Measurements from ENCODE around the gene ATG7. TPM values are rescaled to one million over a fixed set of nuclear protein-coding genes. Genes with fewer than 3 reads are reported as not detected.

The ATG7 gene
- total RNA-seq, 1 experiment from 2014 or later = 59.1 TPM

DNA sequence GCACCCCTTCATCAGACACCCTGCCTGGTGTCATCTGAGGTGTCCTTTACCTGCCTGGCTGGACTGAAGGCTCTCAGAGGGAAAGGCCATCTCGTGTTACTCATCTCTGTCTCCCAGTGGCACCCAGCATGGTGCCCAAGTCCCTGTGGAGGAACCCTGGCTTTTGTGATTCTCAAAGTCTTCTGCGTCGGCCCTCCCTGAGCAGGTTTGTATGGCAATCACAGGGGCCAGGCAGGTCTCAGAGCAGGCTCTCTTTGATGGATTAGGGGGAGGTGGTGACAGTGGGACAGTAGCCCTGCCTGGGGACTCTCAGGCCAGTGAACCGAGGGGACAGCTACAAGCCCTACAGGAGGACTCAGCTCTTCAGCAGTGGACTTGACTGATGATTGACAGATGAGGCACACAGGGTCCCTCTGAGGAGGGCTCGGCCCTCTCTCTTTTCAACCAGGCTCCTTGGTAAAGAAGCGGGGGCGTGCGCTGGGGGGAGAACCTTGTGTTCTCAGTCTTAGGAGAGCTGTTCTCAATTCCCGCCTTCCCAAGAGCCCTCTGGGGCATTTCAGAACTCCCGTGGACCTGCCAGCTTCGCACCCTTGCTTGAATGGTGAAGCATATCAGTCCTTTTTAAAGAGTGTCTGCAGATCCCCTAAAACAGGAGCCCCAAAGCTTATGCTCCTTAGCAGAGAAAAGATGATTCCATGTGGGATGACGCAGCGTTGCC lies 263.2 kb downstream of the ATG7 start:
- DNase-seq (ENCODE audit: low spot score) = no peak

- DNase-seq (ENCODE audit: low spot score) = no peak
Measured at GRCh38 chr3:11536132-11536935, 264.1 kb downstream of the ATG7 start.

GRCh38 chr3:11536936-11537612 lies 264.9 kb downstream of the ATG7 start:
- no peak for DNase-seq (ENCODE audit: low spot score)

- no peak for DNase-seq (ENCODE audit: low spot score)
Measured at GRCh38 chr3:11538581-11538980, 266.4 kb downstream of the ATG7 start.

- no peak for DNase-seq (ENCODE audit: low spot score)
Measured at GRCh38 chr3:11539218-11539617, 267.0 kb downstream of the ATG7 start.

DNA sequence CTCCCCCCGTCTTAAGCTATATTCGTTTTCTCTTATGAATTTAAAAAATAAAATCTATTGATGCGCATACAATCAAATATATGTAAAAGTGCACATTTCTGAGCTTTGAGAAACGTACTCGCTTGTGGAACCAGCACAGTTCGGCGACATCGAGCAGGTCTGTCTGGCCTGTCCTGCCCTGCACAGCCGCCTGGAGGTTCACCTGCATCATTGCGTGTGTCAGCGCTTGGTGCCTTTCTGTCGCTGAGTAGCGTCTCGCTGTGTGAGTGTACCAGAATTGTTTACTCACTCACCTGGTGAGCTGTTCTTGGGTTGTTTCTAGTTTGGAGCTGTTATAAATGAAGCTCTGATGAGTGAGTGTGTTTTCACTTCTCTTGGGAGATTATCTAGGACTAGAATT lies 267.5 kb downstream of the ATG7 start:
- no peak for DNase-seq (ENCODE audit: low spot score)

GRCh38 chr3:11541321-11542303 lies 269.4 kb downstream of the ATG7 start:
- DNase-seq (ENCODE audit: low spot score) = no peak

DNA sequence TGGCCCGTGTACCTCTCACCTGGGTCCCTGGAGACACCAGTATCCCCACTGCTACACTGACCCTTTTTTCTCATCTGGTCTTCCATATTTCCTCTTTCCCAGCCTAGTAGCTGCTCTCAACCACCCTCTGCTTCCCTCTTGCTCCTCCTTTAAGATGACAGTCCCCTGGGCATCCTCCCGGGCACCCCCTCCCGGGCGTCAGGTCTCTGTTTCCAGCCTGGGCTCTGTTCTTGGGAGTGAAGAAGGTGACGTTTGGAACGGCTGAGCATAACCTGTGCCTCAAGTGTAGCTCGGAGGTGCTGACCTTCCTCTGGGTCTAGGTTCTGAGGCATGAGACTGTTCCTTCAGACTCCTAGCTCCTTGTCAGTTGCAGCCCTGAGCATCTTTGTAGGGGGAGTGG lies 270.4 kb downstream of the ATG7 start:
- no peak for DNase-seq (ENCODE audit: low spot score)

DNA sequence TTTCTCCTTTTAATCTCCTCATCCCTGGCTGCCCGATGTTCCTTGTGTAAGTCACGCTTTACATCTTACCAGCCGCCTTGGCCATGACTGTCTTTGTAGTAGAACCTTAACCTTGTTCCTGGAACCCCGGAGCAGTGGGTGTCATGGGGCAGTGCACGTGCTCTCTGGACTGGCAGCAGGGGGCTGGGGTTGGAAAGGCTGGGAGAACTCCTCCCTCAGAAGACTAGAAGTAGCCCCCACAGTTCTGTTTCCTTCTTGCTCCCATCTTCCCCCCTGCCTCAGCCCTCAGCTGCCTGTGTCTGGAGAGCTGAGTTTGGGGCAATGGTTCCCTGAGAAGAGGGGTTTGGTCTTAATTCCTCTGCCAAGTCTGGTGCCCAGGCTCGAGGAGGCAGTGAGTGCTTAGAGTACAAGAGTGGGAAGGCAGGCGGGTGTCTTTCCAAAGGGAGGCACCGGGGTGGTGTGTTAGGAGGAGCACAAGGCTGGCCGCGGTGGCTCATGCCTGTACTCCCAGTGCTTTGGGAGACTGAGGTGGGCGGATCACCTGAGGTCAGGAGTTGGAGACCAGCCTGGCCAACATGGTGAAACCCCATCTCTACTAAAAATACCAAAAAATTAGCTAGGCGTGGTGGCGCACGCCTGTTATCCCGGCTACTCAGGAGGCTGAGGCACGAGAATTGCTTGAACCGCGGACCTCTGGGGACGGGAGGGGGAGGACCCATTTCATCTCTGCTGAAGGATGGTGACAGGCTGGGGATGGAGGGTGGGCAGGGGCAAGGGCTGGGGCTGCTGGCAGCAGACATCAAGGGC lies 271.1 kb downstream of the ATG7 start:
- no peak for DNase-seq (ENCODE audit: low spot score)

- no peak for DNase-seq (ENCODE audit: low spot score)
Measured at GRCh38 chr3:11543948-11544387, 271.8 kb downstream of the ATG7 start.

- peak; percentile 31 for DNase-seq (ENCODE audit: low spot score)
Measured at GRCh38 chr3:11544412-11545181, 272.4 kb downstream of the ATG7 start.

- no peak for DNase-seq (ENCODE audit: low spot score)
Measured at GRCh38 chr3:11545186-11545851, 273.1 kb downstream of the ATG7 start.

GRCh38 chr3:11546657-11547302 lies 274.6 kb downstream of the ATG7 start:
- no peak for DNase-seq (ENCODE audit: low spot score)

- DNase-seq (ENCODE audit: low spot score) = no peak
Measured at GRCh38 chr3:11547498-11547897, 275.3 kb downstream of the ATG7 start.

- peak; percentile 69 for DNase-seq (ENCODE audit: low spot score)
Measured at GRCh38 chr3:11548721-11549131, 276.5 kb downstream of the ATG7 start.

DNA sequence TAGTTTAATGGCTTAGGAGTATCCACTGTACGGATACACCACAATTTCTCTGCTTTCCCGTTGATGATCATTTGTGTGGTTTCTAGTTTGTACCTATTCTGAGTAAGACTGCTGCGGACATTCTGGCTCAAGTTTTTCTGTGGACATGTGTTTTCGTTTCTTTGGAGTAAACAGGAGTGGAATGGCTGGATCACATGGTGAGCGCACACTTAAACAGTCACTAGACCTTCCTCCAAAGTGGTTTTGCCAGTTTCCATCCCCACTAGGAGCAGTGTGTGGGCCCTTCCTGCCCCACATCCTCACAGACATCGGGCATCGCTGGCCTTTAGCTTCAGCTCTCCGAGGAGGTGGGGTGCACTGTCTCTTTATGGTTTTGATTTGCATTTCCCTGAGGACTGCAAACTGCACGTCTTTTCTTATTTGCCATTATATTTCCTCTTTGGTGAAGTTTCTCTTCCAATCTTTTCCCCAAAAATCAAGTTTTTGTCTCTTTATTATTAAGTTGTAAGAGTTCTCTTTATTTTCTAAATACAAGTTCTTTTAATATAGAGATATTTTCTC lies 277.5 kb downstream of the ATG7 start:
- no peak for DNase-seq (ENCODE audit: low spot score)

DNA sequence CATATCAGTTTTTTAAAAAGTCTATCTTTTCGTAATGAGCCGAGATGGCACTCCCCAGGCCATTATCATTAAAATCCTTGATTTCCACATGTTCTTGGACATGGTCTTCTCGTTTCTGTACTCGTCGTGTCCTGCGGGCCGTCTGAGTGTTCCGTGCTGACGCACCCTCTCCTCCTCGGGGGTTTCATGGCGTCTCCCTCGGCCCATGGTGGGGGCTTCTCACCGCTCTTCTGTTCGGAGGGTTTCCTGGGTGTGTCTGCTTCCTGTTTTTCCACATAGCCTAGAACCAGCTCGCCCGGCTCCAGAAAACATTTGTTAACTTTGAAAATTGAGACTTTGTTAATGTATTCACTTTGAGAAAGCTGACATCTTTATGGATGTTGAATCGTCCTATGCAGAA lies 278.8 kb downstream of the ATG7 start:
- DNase-seq (ENCODE audit: low spot score) = no peak

Measured in H4 (cell line).